OCI-LY1 (cell line): ENCODE results near the gene MECR.

Experiments
- CTCF ChIP-seq: fragments of 200-600 bp; sonication (generic), shearing (Covaris generic); IDR thresholded peaks from 2 replicates; pipeline ENCODE4 v1.5.1; 2017; ENCODE audit warnings: mild to moderate bottlenecking, antibody characterized with exemption, low read length, moderate library complexity, mixed read lengths
- EZH2 ChIP-seq: fragments of 200-600 bp; sonication (generic), shearing (Covaris generic); IDR thresholded peaks from 2 replicates; pipeline ENCODE4 v1.8.0; 2017; ENCODE audit warnings: borderline replicate concordance, mixed run types, mild to moderate bottlenecking, antibody characterized with exemption, low read length, moderate library complexity, mixed read lengths

- TF ChIP-seq CTCF (no peak), EZH2 (no peak)
Measured at GRCh38 chr1:29169976-29170375, 60.8 kb downstream of the MECR start.
